ENCODE results near the gene VIL1. TPM values are rescaled to one million over a fixed set of nuclear protein-coding genes. Genes with fewer than 3 reads are reported as not detected.

VIL1 gene
- total RNA-seq, 1 experiment from 2014 or later = 0.49 TPM

DNA sequence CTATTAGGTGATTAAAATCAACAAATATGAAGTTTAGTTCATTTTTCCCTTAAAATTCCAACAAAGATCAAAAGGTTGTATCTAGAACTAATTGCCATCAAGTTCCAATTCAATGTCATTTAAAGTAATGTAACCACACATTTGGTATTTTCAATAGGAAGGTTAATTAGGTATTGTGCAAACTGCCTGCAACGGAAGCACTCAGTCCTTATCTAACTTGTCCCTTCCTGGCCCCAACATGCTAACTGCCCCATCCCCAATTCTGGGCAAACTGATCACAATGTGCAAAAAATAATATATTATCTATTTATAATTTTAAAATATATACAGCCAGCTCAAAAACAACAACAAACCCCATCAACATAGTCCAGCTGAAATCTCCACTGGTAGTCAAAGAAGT is 33.2 kb downstream of the VIL1 start:
- ChIA-PET RAD21 (ENCODE audit: low non-redundant PET in 1 of 2, low total read pairs in 2 of 2, uncharacterized antibody in 2 of 2, unreplicated experiment in 2 of 2) (no interaction called here), POLR2A (no interaction called here), CTCF (no interaction called here)
- Histone ChIP-seq H3K4me2 (ENCODE audit: low read length) (no peak overlapping the region), H3K79me2 (ENCODE audit: insufficient read depth, low read length) (no peaks in the 10 kb centered on the region), H3K9me3 (ENCODE audit: control insufficient read depth in 1 of 2, insufficient read depth in 1 of 2, low read depth in 1 of 2, low read length in 2 of 2) (no peaks in the 10 kb centered on the region), H4K20me1 (ENCODE audit: insufficient read depth) (no peaks in the 10 kb centered on the region), H3K27me3 (ENCODE audit: insufficient read depth, low read length) (no peaks in the 10 kb centered on the region), H3K4me1 (ENCODE audit: control insufficient read depth in 1 of 2, insufficient read depth in 2 of 2, low read length in 2 of 2) (peaks cover 17% of the 10 kb centered on the region in 2 experiments), H3K27ac (ENCODE audit: low read depth, low read length) (no peak overlapping the region), H3K9me2 (ENCODE audit: insufficient read depth) (no peaks in the 10 kb centered on the region), H3K36me3 (ENCODE audit: control insufficient read depth in 1 of 2, insufficient read depth in 2 of 2, low read length in 2 of 2) (peaks cover 16 to 21% of the 10 kb centered on the region in 2 experiments), H3K9ac (ENCODE audit: low read length) (no peak overlapping the region), H2AFZ (ENCODE audit: low read depth, low read length, poor library complexity, severe bottlenecking) (no peak overlapping the region), H3K4me3 (replicated peaks in 1 of 2; ENCODE audit: low read depth in 1 of 2, low read length in 2 of 2) (no peak overlapping the region)
- DNase-seq (ENCODE audit: low read depth, low spot score) (no peak), ATAC-seq (no peak)
- intact Hi-C loops (cut with micrococcal nuclease) = no loop called here
- no peak for TF ChIP-seq TCF7L2 (IDR thresholded peaks at IDR 0.05; ENCODE audit: borderline replicate concordance, extremely low read depth, insufficient read depth, insufficient read length)
- no peak for TF ChIP-seq CBX3 (IDR thresholded peaks at IDR 0.05; ENCODE audit: low read depth)
- TF ChIP-seq POLR2AphosphoS5 (IDR thresholded peaks at IDR 0.05; ENCODE audit: low read depth, low read length) = no peak
- TF ChIP-seq, protein P1, sequence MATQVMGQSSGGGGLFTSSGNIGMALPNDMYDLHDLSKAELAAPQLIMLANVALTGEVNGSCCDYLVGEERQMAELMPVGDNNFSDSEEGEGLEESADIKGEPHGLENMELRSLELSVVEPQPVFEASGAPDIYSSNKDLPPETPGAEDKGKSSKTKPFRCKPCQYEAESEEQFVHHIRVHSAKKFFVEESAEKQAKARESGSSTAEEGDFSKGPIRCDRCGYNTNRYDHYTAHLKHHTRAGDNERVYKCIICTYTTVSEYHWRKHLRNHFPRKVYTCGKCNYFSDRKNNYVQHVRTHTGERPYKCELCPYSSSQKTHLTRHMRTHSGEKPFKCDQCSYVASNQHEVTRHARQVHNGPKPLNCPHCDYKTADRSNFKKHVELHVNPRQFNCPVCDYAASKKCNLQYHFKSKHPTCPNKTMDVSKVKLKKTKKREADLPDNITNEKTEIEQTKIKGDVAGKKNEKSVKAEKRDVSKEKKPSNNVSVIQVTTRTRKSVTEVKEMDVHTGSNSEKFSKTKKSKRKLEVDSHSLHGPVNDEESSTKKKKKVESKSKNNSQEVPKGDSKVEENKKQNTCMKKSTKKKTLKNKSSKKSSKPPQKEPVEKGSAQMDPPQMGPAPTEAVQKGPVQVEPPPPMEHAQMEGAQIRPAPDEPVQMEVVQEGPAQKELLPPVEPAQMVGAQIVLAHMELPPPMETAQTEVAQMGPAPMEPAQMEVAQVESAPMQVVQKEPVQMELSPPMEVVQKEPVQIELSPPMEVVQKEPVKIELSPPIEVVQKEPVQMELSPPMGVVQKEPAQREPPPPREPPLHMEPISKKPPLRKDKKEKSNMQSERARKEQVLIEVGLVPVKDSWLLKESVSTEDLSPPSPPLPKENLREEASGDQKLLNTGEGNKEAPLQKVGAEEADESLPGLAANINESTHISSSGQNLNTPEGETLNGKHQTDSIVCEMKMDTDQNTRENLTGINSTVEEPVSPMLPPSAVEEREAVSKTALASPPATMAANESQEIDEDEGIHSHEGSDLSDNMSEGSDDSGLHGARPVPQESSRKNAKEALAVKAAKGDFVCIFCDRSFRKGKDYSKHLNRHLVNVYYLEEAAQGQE (IDR thresholded peaks at IDR 0.05; ENCODE audit: low read depth) = no peak
- no peak for TF ChIP-seq RAD21 (IDR thresholded peaks at IDR 0.05; ENCODE audit: low read depth)
- no peak for TF ChIP-seq EGR1 (IDR thresholded peaks at IDR 0.05; ENCODE audit: low read depth)
- TF ChIP-seq EZH2phosphoT487 (IDR thresholded peaks at IDR 0.05; ENCODE audit: borderline replicate concordance) = no peak
- TF ChIP-seq ZNF274 (IDR thresholded peaks at IDR 0.05; ENCODE audit: low read depth, low read length) = no peak
- BruUV-seq (replicated peaks) = TSS peak; percentile 3
